ENCODE measurements around the gene ATG4B. TPM values are rescaled to one million over a fixed set of nuclear protein-coding genes. Genes with fewer than 3 reads are reported as not detected.

The ATG4B gene
- total and polyA plus RNA-seq, 9 of the 15 experiments (the other 6 are each of a cell fraction or from before 2014, with no cell fraction given), result 5.9 to 58.8 (median 35.6) TPM

DNA sequence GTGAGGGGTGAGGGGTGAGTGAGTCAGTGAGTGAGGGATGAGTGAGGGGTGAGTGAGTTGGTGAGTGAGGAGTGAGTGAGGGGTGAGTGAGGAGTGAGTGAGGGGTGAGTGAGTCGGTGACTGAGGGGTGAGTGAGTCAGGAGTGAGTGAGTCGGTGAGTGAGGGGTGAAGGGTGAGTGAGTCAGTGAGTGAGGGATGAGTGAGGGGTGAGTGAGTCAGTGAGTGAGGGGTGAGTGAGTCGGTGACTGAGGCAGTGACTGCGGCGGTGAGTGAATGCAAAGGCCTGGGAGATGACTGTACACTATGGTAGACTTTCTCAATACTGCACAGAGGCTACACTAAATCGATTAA lies 17.1 kb upstream of the ATG4B start (continued):
- TF ChIP-seq, protein P1, sequence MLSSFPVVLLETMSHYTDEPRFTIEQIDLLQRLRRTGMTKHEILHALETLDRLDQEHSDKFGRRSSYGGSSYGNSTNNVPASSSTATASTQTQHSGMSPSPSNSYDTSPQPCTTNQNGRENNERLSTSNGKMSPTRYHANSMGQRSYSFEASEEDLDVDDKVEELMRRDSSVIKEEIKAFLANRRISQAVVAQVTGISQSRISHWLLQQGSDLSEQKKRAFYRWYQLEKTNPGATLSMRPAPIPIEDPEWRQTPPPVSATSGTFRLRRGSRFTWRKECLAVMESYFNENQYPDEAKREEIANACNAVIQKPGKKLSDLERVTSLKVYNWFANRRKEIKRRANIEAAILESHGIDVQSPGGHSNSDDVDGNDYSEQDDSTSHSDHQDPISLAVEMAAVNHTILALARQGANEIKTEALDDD (IDR thresholded peaks at IDR 0.05), result peak; percentile 64; the same call in 1 of the 2 replicates
- TF ChIP-seq DACH1 (IDR thresholded peaks at IDR 0.05; ENCODE audit: partially characterized antibody), result no peak
- TF ChIP-seq, protein P2, sequence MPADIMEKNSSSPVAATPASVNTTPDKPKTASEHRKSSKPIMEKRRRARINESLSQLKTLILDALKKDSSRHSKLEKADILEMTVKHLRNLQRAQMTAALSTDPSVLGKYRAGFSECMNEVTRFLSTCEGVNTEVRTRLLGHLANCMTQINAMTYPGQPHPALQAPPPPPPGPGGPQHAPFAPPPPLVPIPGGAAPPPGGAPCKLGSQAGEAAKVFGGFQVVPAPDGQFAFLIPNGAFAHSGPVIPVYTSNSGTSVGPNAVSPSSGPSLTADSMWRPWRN (IDR thresholded peaks at IDR 0.05; ENCODE audit: low read depth), result no peak
- TF ChIP-seq, protein P3, sequence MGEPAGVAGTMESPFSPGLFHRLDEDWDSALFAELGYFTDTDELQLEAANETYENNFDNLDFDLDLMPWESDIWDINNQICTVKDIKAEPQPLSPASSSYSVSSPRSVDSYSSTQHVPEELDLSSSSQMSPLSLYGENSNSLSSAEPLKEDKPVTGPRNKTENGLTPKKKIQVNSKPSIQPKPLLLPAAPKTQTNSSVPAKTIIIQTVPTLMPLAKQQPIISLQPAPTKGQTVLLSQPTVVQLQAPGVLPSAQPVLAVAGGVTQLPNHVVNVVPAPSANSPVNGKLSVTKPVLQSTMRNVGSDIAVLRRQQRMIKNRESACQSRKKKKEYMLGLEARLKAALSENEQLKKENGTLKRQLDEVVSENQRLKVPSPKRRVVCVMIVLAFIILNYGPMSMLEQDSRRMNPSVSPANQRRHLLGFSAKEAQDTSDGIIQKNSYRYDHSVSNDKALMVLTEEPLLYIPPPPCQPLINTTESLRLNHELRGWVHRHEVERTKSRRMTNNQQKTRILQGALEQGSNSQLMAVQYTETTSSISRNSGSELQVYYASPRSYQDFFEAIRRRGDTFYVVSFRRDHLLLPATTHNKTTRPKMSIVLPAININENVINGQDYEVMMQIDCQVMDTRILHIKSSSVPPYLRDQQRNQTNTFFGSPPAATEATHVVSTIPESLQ (CRISPR knock-in tag; IDR thresholded peaks at IDR 0.05), result no peak
- no peak for TF ChIP-seq TEAD2 (tag; IDR thresholded peaks at IDR 0.05)
- TF ChIP-seq, protein P4, sequence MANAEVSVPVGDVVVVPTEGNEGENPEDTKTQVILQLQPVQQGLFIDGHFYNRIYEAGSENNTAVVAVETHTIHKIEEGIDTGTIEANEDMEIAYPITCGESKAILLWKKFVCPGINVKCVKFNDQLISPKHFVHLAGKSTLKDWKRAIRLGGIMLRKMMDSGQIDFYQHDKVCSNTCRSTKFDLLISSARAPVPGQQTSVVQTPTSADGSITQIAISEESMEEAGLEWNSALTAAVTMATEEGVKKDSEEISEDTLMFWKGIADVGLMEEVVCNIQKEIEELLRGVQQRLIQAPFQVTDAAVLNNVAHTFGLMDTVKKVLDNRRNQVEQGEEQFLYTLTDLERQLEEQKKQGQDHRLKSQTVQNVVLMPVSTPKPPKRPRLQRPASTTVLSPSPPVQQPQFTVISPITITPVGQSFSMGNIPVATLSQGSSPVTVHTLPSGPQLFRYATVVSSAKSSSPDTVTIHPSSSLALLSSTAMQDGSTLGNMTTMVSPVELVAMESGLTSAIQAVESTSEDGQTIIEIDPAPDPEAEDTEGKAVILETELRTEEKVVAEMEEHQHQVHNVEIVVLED (CRISPR knock-in tag; IDR thresholded peaks at IDR 0.05), result no peak
